ENCODE data around the gene CASK. TPM values are rescaled to one million over a fixed set of nuclear protein-coding genes. Genes with fewer than 3 reads are reported as not detected.

Gene CASK
- total RNA-seq (100 to 1,000 TPM; 115 to 116 TPM), polyA plus RNA-seq (10 to 100 TPM in 1 of 2 donors, 1 to 10 TPM in 1; 3.8 to 22.6 TPM)

- H3K27ac Mint-ChIP-seq: peak within 1 kb of the TSS; percentile 86 to 95 (median 94)
- ChIA-PET CTCF (ENCODE audit: partially characterized antibody) (no interaction called here), POLR2A (ENCODE audit: partially characterized antibody) (interaction anchor here (0.6 to 5.3 kb wide), 11 partner anchors 9 to 1025 kb away, joined by 3 to 33 read pairs (median 5); no protein-coding TSS in a partner anchor)
- H3K36me3 ChIP-seq (ENCODE audit: insufficient read depth, low read length): no peaks in the 10 kb centered on the region
- peak within 1 kb of the TSS; percentile 88 to 96 (median 92) for H3K4me3 Mint-ChIP-seq
- no peaks in the 10 kb centered on the region for H3K27me3 ChIP-seq (ENCODE audit: insufficient read depth, low read length)
- no peaks in the 10 kb centered on the region for H3K27me3 Mint-ChIP-seq
- peak; percentile 88 to 90 (median 89) for DNase-seq
- peaks cover 10 to 43% (median 22%) of the 10 kb centered on the region in 4 donors for H3K4me1 Mint-ChIP-seq
- H3K4me1 ChIP-seq (ENCODE audit: insufficient read depth, low read length): peaks cover 21% of the 10 kb centered on the region
- no peaks in the 10 kb centered on the region for H3K9me3 ChIP-seq (ENCODE audit: control insufficient read depth in 1 of 2, low read length in 2 of 2)
- H3K27ac ChIP-seq (ENCODE audit: low read depth, low read length): peak within 1 kb of the TSS; percentile 58
- H3K36me3 Mint-ChIP-seq: peaks cover 0 to 14% of the 10 kb centered on the region in 2 donors
- no peaks in the 10 kb centered on the region for H3K9me3 Mint-ChIP-seq
- intact Hi-C loops (cut with micrococcal nuclease): loop anchor here (1.0 to 5.0 kb wide), 6 partner anchors 15 to 1731 kb away; partner anchors contain the start of gene CXorf38
- peak within 1 kb of the TSS; percentile 55 to 72 for H3K4me3 ChIP-seq (ENCODE audit: low read length in 2 of 2)
Measured at GRCh38 chrX:41923211-41923977, at the start of gene CASK. CASK (minus strand) TSS chrX:41923554; CDS start chrX:41922988, 566 bp downstream.

- ChIA-PET POLR2A (ENCODE audit: partially characterized antibody) (no interaction called here), CTCF (ENCODE audit: partially characterized antibody) (interaction anchor here (0.7 kb wide), 1 partner anchor 175 kb away, joined by 3 read pairs; no protein-coding TSS in a partner anchor)
- Mint-ChIP-seq H3K36me3 (no peaks in the 10 kb centered on the region), H3K27ac (no peak overlapping the region), H3K27me3 (peaks cover 0 to 3% of the 10 kb centered on the region in 2 donors), H3K4me1 (no peaks in the 10 kb centered on the region), H3K9me3 (peaks cover 0 to 2% (median 0%) of the 10 kb centered on the region in 8 donors), H3K4me3 (no peak overlapping the region)
- Histone ChIP-seq H3K9me3 (ENCODE audit: control insufficient read depth in 1 of 2, low read length in 2 of 2) (no peaks in the 10 kb centered on the region), H3K36me3 (ENCODE audit: insufficient read depth, low read length) (no peaks in the 10 kb centered on the region), H3K4me3 (ENCODE audit: low read length in 2 of 2) (no peak overlapping the region), H3K27ac (ENCODE audit: low read depth, low read length) (no peak overlapping the region), H3K27me3 (ENCODE audit: insufficient read depth, low read length) (no peaks in the 10 kb centered on the region), H3K4me1 (ENCODE audit: insufficient read depth, low read length) (no peaks in the 10 kb centered on the region)
- no peak for DNase-seq
- intact Hi-C loops (cut with micrococcal nuclease): no loop called here
Measured at GRCh38 chrX:41971346-41971745, 48.0 kb upstream of the CASK start.

GRCh38 chrX:41970419-41970818 lies 47.1 kb upstream of the CASK start:
- no peak for DNase-seq
- Histone ChIP-seq H3K4me3 (ENCODE audit: low read length in 2 of 2) (no peak overlapping the region), H3K4me1 (ENCODE audit: insufficient read depth, low read length) (no peaks in the 10 kb centered on the region), H3K27me3 (ENCODE audit: insufficient read depth, low read length) (no peaks in the 10 kb centered on the region), H3K36me3 (ENCODE audit: insufficient read depth, low read length) (no peaks in the 10 kb centered on the region), H3K9me3 (ENCODE audit: control insufficient read depth in 1 of 2, low read length in 2 of 2) (no peaks in the 10 kb centered on the region), H3K27ac (ENCODE audit: low read depth, low read length) (no peak overlapping the region)
- intact Hi-C loops (cut with micrococcal nuclease): no loop called here
- H3K27ac Mint-ChIP-seq: no peak overlapping the region
- no peaks in the 10 kb centered on the region for H3K4me1 Mint-ChIP-seq
- POLR2A ChIA-PET (ENCODE audit: partially characterized antibody): no interaction called here
- H3K27me3 Mint-ChIP-seq: peaks cover 0 to 3% of the 10 kb centered on the region in 2 donors
- CTCF ChIA-PET (ENCODE audit: partially characterized antibody): interaction anchor here (0.7 kb wide), 1 partner anchor 174 kb away, joined by 3 read pairs; no protein-coding TSS in a partner anchor
- H3K9me3 Mint-ChIP-seq: peaks cover 0 to 2% (median 0%) of the 10 kb centered on the region in 8 donors
- no peaks in the 10 kb centered on the region for H3K36me3 Mint-ChIP-seq
- H3K4me3 Mint-ChIP-seq: no peak overlapping the region

- no peak overlapping the region for H3K4me3 ChIP-seq (ENCODE audit: low read length in 2 of 2)
- Mint-ChIP-seq H3K4me3 (peak overlapping the region in 1 of 8 donors; percentile 48), H3K27me3 (no peaks in the 10 kb centered on the region), H3K36me3 (no peaks in the 10 kb centered on the region), H3K9me3 (peaks cover 0 to 3% (median 0%) of the 10 kb centered on the region in 8 donors), H3K4me1 (peaks cover 0 to 2% (median 0%) of the 10 kb centered on the region in 4 donors), H3K27ac (no peak overlapping the region)
- no peaks in the 10 kb centered on the region for H3K4me1 ChIP-seq (ENCODE audit: insufficient read depth, low read length)
- no peaks in the 10 kb centered on the region for H3K9me3 ChIP-seq (ENCODE audit: control insufficient read depth in 1 of 2, low read length in 2 of 2)
- DNase-seq: no peak
- no peaks in the 10 kb centered on the region for H3K36me3 ChIP-seq (ENCODE audit: insufficient read depth, low read length)
- POLR2A ChIA-PET (ENCODE audit: partially characterized antibody): no interaction called here
- H3K27ac ChIP-seq (ENCODE audit: low read depth, low read length): no peak overlapping the region
- CTCF ChIA-PET (ENCODE audit: partially characterized antibody): no interaction called here
- intact Hi-C loops (cut with micrococcal nuclease): no loop called here
- no peaks in the 10 kb centered on the region for H3K27me3 ChIP-seq (ENCODE audit: insufficient read depth, low read length)
Measured at GRCh38 chrX:41963348-41963747, 40.0 kb upstream of the CASK start.

DNA sequence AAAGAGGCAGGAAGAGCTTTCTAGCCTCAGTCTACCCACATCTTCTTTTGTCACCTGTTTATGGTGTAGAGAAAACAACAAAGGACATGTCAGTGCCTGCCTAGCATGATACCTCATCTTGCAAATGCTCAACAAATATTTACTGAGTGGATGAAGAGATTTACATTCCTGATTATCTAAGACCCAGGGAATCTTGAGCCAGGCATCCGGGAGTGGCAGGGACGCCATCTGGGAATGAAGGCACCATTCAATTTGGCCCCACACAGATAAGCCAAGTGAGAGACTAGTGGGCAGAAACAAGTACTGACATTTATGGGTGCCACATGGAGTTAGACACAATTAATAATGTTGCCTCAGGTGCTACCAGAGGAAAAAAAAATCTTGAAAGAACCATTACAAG lies 36.8 kb upstream of the CASK start:
- CTCF ChIA-PET (ENCODE audit: partially characterized antibody): no interaction called here
- no peak for DNase-seq
- intact Hi-C loops (cut with micrococcal nuclease): no loop called here
- Histone ChIP-seq H3K27me3 (ENCODE audit: insufficient read depth, low read length) (no peaks in the 10 kb centered on the region), H3K36me3 (ENCODE audit: insufficient read depth, low read length) (no peaks in the 10 kb centered on the region), H3K4me1 (ENCODE audit: insufficient read depth, low read length) (no peaks in the 10 kb centered on the region), H3K27ac (ENCODE audit: low read depth, low read length) (no peak overlapping the region), H3K9me3 (ENCODE audit: control insufficient read depth in 1 of 2, low read length in 2 of 2) (no peaks in the 10 kb centered on the region), H3K4me3 (ENCODE audit: low read length in 2 of 2) (no peak overlapping the region)
- Mint-ChIP-seq H3K9me3 (peaks cover 0 to 1% (median 0%) of the 10 kb centered on the region in 8 donors), H3K4me3 (no peak overlapping the region), H3K4me1 (peaks cover 0 to 2% (median 0%) of the 10 kb centered on the region in 4 donors), H3K36me3 (no peaks in the 10 kb centered on the region), H3K27me3 (no peaks in the 10 kb centered on the region), H3K27ac (no peak overlapping the region)
- POLR2A ChIA-PET (ENCODE audit: partially characterized antibody): no interaction called here

GRCh38 chrX:41958861-41959260 lies 35.5 kb upstream of the CASK start:
- CTCF ChIA-PET (ENCODE audit: partially characterized antibody): no interaction called here
- POLR2A ChIA-PET (ENCODE audit: partially characterized antibody): no interaction called here

GRCh38 chrX:41956027-41956426 lies 32.7 kb upstream of the CASK start:
- Mint-ChIP-seq H3K27ac (no peak overlapping the region), H3K27me3 (no peaks in the 10 kb centered on the region), H3K4me3 (no peak overlapping the region), H3K9me3 (no peaks in the 10 kb centered on the region), H3K36me3 (no peaks in the 10 kb centered on the region), H3K4me1 (peaks cover 0 to 2% (median 0%) of the 10 kb centered on the region in 4 donors)
- Histone ChIP-seq H3K36me3 (ENCODE audit: insufficient read depth, low read length) (no peaks in the 10 kb centered on the region), H3K4me1 (ENCODE audit: insufficient read depth, low read length) (no peaks in the 10 kb centered on the region), H3K27ac (ENCODE audit: low read depth, low read length) (no peak overlapping the region), H3K27me3 (ENCODE audit: insufficient read depth, low read length) (no peaks in the 10 kb centered on the region), H3K4me3 (ENCODE audit: low read length in 2 of 2) (no peak overlapping the region), H3K9me3 (ENCODE audit: control insufficient read depth in 1 of 2, low read length in 2 of 2) (no peaks in the 10 kb centered on the region)
- ChIA-PET POLR2A (ENCODE audit: partially characterized antibody) (no interaction called here), CTCF (ENCODE audit: partially characterized antibody) (no interaction called here)
- intact Hi-C loops (cut with micrococcal nuclease): no loop called here
- no peak for DNase-seq

More at GRCh38 chrX:41958861-41959260, 35.5 kb upstream of the CASK start:
- no peaks in the 10 kb centered on the region for H3K27me3 Mint-ChIP-seq
- no peak overlapping the region for H3K4me3 Mint-ChIP-seq
- H3K27ac Mint-ChIP-seq: no peak overlapping the region
- no peaks in the 10 kb centered on the region for H3K27me3 ChIP-seq (ENCODE audit: insufficient read depth, low read length)
- no peaks in the 10 kb centered on the region for H3K9me3 ChIP-seq (ENCODE audit: control insufficient read depth in 1 of 2, low read length in 2 of 2)
- no peak overlapping the region for H3K27ac ChIP-seq (ENCODE audit: low read depth, low read length)
- intact Hi-C loops (cut with micrococcal nuclease): no loop called here
- H3K4me1 Mint-ChIP-seq: peaks cover 0 to 2% (median 0%) of the 10 kb centered on the region in 4 donors
- H3K4me3 ChIP-seq (ENCODE audit: low read length in 2 of 2): no peak overlapping the region
- H3K36me3 Mint-ChIP-seq: no peaks in the 10 kb centered on the region
- no peak for DNase-seq
- peaks cover 0 to 1% (median 0%) of the 10 kb centered on the region in 8 donors for H3K9me3 Mint-ChIP-seq
- no peaks in the 10 kb centered on the region for H3K36me3 ChIP-seq (ENCODE audit: insufficient read depth, low read length)
- H3K4me1 ChIP-seq (ENCODE audit: insufficient read depth, low read length): no peaks in the 10 kb centered on the region
